ENCODE measurements around the gene GALK1.
A peak's percentile ranks its signal among the peaks of the same experiment; 100 is the strongest.
"Not testable (repeated sequence)": the region's sequence is repeated elsewhere in the genome, so short reads cannot be mapped to it uniquely, and the experiment has no call there.

Gene GALK1

DNA sequence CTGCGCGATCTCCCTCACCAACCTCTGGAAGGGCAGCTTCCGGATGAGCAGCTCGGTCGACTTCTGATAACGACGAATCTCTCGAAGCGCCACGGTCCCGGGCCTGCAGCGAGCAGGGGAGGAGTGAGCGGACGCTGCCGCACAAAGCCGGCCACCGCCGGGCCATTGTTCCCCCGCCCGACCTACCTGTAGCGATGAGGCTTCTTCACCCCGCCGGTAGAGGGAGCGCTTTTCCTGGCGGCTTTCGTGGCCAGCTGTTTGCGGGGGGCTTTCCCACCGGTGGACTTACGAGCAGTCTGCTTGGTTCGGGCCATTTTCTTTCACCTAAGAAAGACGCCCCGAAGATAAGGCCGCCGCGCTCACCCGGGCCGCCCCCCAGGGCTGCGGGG is 13.9 kb upstream of the GALK1 start:
- H3K4me1 ChIP-seq (ENCODE audit: insufficient read depth, low read length): peaks cover 22% of the 10 kb centered on the region
- peaks cover 29% of the 10 kb centered on the region for H3K36me3 ChIP-seq (ENCODE audit: insufficient read depth, low read length)
- no peaks in the 10 kb centered on the region for H3K27me3 ChIP-seq (ENCODE audit: insufficient read depth, low read length)
- no peak overlapping the region for H2AFZ ChIP-seq (ENCODE audit: low read depth, low read length)
- H3K4me3 ChIP-seq (ENCODE audit: low read length): peak overlapping the region; percentile 76
- no peaks in the 10 kb centered on the region for H3K9me3 ChIP-seq (ENCODE audit: low read length)

DNA sequence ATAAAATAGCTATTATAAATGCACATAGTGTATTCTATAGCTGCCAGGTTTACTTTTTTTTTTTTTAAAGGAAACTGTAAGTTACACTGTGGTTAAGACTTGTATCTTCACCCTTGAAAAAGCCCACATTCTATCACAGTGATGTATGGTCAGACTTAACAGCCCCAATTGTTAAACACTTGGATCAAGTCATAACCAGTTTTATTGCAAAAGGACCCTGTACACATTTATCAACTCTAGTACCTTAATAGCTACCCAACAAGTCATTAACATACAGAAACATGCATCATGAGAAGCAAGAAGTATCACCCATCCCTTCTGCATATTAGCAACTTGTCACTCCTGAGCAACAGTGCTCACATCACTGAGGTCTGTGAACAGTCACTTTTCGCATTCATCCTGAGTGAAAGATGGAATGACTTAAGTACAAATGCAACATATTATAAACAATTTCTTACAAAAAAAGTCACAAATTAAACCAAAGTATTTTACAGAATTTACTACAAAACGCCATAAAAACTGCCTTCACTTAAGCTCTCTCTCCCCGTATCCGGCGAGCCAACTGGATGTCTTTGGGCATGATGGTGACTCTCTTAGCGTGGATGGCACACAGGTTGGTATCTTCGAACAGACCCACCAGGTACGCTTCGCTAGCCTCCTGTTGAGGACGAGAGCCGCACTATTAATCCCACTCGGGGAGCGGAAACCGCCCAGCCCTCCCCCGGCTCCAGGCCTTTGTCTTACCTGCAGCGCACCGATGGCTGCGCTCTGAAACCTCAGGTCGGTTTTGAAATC is 13.3 kb upstream of the GALK1 start:
- H3K9me3 ChIP-seq (ENCODE audit: low read length); H3K27me3 ChIP-seq (ENCODE audit: insufficient read depth, low read length); H2AFZ ChIP-seq (ENCODE audit: low read depth, low read length): not testable (repeated sequence)
- H3K4me1 ChIP-seq (ENCODE audit: insufficient read depth, low read length): peaks cover 17% of the 10 kb centered on the region
- peak overlapping the region; percentile 76 for H3K4me3 ChIP-seq (ENCODE audit: low read length)
- H3K36me3 ChIP-seq (ENCODE audit: insufficient read depth, low read length): peaks cover 29% of the 10 kb centered on the region

GRCh38 chr17:75777296-75777922 is 12.4 kb upstream of the GALK1 start:
- no peak overlapping the region for H2AFZ ChIP-seq (ENCODE audit: low read depth, low read length)
- H3K9me3 ChIP-seq (ENCODE audit: low read length): no peaks in the 10 kb centered on the region
- H3K27me3 ChIP-seq (ENCODE audit: insufficient read depth, low read length): no peaks in the 10 kb centered on the region
- peaks cover 16% of the 10 kb centered on the region for H3K4me1 ChIP-seq (ENCODE audit: insufficient read depth, low read length)
- H3K36me3 ChIP-seq (ENCODE audit: insufficient read depth, low read length): peaks cover 29% of the 10 kb centered on the region
- peak overlapping the region; percentile 76 for H3K4me3 ChIP-seq (ENCODE audit: low read length)

DNA sequence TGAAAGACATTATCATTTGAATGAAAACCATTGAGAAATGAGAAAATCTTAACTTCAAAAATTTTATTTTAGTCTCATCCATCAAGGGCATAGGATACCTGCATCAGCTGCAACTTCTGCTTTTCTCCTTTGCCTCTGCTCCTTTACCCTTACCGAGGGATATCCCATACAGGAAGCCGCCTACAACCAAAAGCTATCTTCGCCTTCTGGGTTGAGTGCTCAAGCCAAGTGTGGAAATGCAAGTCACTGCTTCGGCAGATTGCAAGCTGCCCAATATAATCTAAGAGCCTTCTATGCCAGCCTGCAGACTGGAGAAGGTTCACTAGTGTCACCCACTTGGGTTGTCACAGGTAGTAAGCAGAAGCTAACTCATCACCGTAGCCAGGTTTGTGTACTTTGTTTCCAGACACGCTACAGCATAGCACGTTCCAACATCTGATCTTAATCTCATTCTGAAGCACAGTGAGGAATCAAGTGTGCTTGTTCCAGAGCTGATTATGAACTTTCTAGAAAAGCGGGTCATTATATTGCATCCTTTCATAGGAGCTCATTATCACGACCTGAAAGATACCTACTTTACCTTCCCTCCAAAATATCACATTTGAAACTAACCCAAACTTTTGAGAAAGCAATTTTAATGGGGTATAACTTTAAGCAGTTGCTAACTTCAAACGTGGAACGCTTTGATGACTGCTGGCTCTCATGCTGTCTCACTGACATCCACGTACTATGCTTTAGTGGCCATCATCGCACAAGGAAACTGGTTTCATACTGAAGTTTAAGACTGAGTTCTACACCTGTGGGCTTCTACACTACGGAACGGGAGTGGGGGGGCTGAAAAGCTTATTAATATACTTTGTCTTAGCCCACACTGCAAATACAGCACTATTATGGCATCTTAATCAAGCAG is 11.6 kb upstream of the GALK1 start:
- H3K27me3 ChIP-seq (ENCODE audit: insufficient read depth, low read length): no peaks in the 10 kb centered on the region
- peak overlapping the region; percentile 76 for H3K4me3 ChIP-seq (ENCODE audit: low read length)
- peaks cover 29% of the 10 kb centered on the region for H3K36me3 ChIP-seq (ENCODE audit: insufficient read depth, low read length)
- H3K9me3 ChIP-seq (ENCODE audit: low read length): no peaks in the 10 kb centered on the region
- H3K4me1 ChIP-seq (ENCODE audit: insufficient read depth, low read length): peaks cover 16% of the 10 kb centered on the region
- no peak overlapping the region for H2AFZ ChIP-seq (ENCODE audit: low read depth, low read length)

DNA sequence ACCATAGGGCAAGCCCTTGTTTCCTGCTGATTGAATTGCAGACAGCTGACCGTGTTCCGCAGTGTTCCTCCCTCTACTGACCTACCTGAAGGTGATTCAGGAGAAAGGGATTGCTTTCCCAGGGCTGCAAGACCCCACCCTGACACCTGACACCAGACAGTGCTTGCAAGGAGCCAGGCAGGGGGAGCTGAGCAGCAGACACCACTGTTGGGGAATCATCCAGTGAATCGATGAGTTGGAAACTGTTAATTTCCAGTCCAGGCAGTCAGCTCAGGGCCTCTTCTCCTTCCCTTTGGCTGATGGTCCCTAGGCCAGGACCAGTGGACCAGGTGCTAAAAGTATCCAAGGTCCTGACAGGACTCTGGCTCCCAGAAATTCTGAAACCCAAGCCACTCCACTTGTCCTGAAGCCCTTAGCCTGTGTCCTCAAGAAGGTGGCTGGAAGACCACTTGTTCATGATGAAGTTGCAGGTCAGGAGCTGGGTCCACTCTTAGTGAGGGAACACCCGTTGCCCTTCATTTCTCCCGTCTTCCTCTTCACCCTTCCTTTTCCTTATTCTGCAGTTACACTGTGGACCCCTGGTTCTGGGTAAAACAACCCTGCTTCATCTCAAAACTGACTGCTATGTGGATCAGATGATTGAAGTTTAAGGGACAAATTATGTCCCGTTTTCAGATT is 10.1 kb upstream of the GALK1 start:
- Histone ChIP-seq H3K27me3 (ENCODE audit: insufficient read depth, low read length) (no peaks in the 10 kb centered on the region), H3K4me3 (ENCODE audit: low read length) (no peak overlapping the region), H3K36me3 (ENCODE audit: insufficient read depth, low read length) (peaks cover 29% of the 10 kb centered on the region), H3K4me1 (ENCODE audit: insufficient read depth, low read length) (peaks cover 16% of the 10 kb centered on the region), H3K9me3 (ENCODE audit: low read length) (no peaks in the 10 kb centered on the region), H2AFZ (ENCODE audit: low read depth, low read length) (no peak overlapping the region)

DNA sequence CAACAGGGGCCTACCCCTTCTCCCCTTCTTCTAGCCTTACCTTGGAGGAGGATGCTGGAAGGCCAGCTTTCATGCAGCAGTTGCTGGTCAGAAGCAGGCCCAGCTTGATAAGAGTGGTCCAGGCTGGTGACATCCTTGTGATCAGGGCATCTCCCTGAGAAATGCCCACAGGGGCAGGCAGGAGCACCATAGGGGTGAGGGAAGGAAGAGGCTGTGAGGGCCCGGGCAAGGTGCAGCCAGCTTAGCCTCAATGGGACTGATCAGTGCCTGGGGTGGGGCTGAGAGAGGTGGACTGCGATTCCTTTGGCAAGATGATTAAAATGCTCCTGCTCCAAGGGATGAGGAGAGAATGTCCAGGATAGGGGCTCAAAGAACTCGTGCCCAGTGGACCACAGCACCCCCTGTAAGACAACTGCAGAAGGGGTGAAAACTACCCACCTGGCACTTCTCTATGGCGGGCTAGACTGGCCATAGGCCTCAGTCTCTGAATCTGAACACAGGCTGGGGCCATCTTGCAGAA is 9.5 kb upstream of the GALK1 start:
- H3K36me3 ChIP-seq (ENCODE audit: insufficient read depth, low read length): peaks cover 29% of the 10 kb centered on the region
- H3K4me1 ChIP-seq (ENCODE audit: insufficient read depth, low read length): peaks cover 16% of the 10 kb centered on the region
- no peaks in the 10 kb centered on the region for H3K27me3 ChIP-seq (ENCODE audit: insufficient read depth, low read length)
- no peaks in the 10 kb centered on the region for H3K9me3 ChIP-seq (ENCODE audit: low read length)
- H2AFZ ChIP-seq (ENCODE audit: low read depth, low read length): no peak overlapping the region
- H3K4me3 ChIP-seq (ENCODE audit: low read length): no peak overlapping the region

GRCh38 chr17:75773808-75774470 is 8.9 kb upstream of the GALK1 start:
- Histone ChIP-seq H3K36me3 (ENCODE audit: insufficient read depth, low read length) (peaks cover 29% of the 10 kb centered on the region), H2AFZ (ENCODE audit: low read depth, low read length) (no peak overlapping the region), H3K9me3 (ENCODE audit: low read length) (no peaks in the 10 kb centered on the region), H3K4me3 (ENCODE audit: low read length) (no peak overlapping the region), H3K27me3 (ENCODE audit: insufficient read depth, low read length) (no peaks in the 10 kb centered on the region), H3K4me1 (ENCODE audit: insufficient read depth, low read length) (peaks cover 16% of the 10 kb centered on the region)

- H3K4me1 ChIP-seq (ENCODE audit: insufficient read depth, low read length): peaks cover 15% of the 10 kb centered on the region
- no peak overlapping the region for H3K4me3 ChIP-seq (ENCODE audit: low read length)
- H3K27me3 ChIP-seq (ENCODE audit: insufficient read depth, low read length): no peaks in the 10 kb centered on the region
Measured at GRCh38 chr17:75773121-75773807, 8.3 kb upstream of the GALK1 start.

DNA sequence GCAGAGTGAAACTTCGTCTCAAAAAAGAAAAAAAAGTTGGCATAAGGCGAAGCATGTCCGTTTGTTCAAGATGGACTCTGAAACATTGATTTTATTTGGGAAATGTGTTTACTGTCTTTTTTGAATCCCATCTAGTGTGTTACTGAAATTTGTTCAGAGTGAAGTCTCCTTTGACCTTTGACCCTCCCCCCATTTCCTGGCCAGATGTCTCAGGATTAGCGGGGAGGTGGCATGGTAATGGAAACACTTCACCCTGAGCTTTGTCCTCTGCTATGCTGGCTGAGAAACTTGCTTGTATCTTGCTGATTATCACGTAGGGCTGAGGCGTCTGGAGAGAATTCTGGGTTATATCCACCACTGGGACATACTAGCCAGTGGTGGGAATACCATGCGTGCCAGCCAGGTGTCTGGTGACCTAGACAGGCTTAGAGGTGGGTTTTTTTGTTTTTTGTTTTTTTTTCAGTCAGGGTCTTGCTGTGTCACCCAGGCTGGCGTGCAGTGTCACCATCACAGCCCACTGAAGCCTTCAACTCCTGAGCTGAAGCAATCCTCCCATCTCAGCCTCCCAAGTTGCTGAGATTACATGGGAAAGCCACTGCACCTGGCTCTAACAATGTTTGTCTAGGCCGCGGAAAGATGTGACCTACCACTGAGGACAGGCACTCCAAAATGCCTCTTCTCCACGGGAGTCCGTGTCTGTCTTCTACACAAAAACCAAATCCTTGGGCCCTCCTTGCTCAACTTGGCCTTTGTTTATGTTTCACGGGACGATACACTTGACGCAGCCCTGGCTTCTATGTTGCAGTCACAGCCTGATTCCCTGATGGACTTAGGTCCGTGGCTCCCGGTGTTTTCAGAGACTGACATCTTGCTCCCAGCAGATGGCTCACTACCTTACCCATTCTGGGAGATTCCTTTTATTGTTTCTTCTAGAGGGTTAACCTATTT is 6.6 kb upstream of the GALK1 start:
- Histone ChIP-seq H2AFZ (ENCODE audit: low read depth, low read length) (no peak overlapping the region), H3K4me3 (ENCODE audit: low read length) (no peak overlapping the region), H3K9me3 (ENCODE audit: low read length) (no peaks in the 10 kb centered on the region), H3K4me1 (ENCODE audit: insufficient read depth, low read length) (no peaks in the 10 kb centered on the region), H3K27me3 (ENCODE audit: insufficient read depth, low read length) (no peaks in the 10 kb centered on the region), H3K36me3 (ENCODE audit: insufficient read depth, low read length) (peaks cover 7% of the 10 kb centered on the region)

More at GRCh38 chr17:75773121-75773807, 8.3 kb upstream of the GALK1 start:
- Histone ChIP-seq H3K36me3 (ENCODE audit: insufficient read depth, low read length) (peaks cover 23% of the 10 kb centered on the region), H2AFZ (ENCODE audit: low read depth, low read length) (no peak overlapping the region), H3K9me3 (ENCODE audit: low read length) (no peaks in the 10 kb centered on the region)

- no peaks in the 10 kb centered on the region for H3K27me3 ChIP-seq (ENCODE audit: insufficient read depth, low read length)
- no peaks in the 10 kb centered on the region for H3K9me3 ChIP-seq (ENCODE audit: low read length)
- H2AFZ ChIP-seq (ENCODE audit: low read depth, low read length): no peak overlapping the region
- H3K36me3 ChIP-seq (ENCODE audit: insufficient read depth, low read length): no peaks in the 10 kb centered on the region
- H3K4me1 ChIP-seq (ENCODE audit: insufficient read depth, low read length): no peaks in the 10 kb centered on the region
- H3K4me3 ChIP-seq (ENCODE audit: low read length): no peak overlapping the region
Measured at GRCh38 chr17:75769536-75769935, 4.5 kb upstream of the GALK1 start.

DNA sequence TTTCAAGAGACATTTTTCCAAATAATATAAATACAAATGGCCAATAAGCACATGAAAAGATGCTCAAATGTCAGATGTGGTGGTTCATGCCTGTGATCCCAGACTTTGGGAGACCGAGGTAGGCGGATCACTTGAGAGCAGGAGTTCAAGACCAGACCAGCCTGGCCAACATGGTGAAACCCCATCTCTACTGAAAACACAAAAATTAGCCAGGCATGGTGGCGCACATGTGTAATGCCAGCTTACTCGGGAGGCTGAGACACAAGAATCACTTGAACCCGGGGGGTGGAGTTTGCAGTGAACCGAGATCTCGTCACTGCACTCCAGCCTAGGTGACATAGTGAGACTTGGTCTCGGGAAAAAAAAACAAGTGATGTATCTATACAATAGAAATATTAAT is 2.9 kb upstream of the GALK1 start:
- H3K27me3 ChIP-seq (ENCODE audit: insufficient read depth, low read length): no peaks in the 10 kb centered on the region
- H3K9me3 ChIP-seq (ENCODE audit: low read length): no peaks in the 10 kb centered on the region

More for the DNA sequence above, 2.9 kb upstream of the GALK1 start:
- Histone ChIP-seq H3K36me3 (ENCODE audit: insufficient read depth, low read length) (no peaks in the 10 kb centered on the region), H2AFZ (ENCODE audit: low read depth, low read length) (no peak overlapping the region), H3K4me3 (ENCODE audit: low read length) (no peak overlapping the region), H3K4me1 (ENCODE audit: insufficient read depth, low read length) (peaks cover 9% of the 10 kb centered on the region)
